Measurements from ENCODE around the gene IL34. TPM values are rescaled to one million over a fixed set of nuclear protein-coding genes. Genes with fewer than 3 reads are reported as not detected.

Gene IL34
- polyA plus RNA-seq, 2 of the 4 experiments (the other 2 are of a cell fraction), result 0.25 to 0.40 TPM

- TF ChIP-seq NR3C1 (IDR thresholded peaks at IDR 0.05) (no peak), CEBPB (IDR thresholded peaks at IDR 0.05) (no peak)
- Histone ChIP-seq H3K27ac (peak overlapping the region; percentile 51 to 92; a peak in 4 of 6 replicates), H3K9me3 (no peaks in the 10 kb centered on the region), H3K4me3 (no peak overlapping the region), H3K4me1 (peaks cover 71% of the 10 kb centered on the region), H3K4me2 (no peak overlapping the region)
- 85% methylated on average over 5 of the region's 8 CpGs for WGBS (ENCODE audit: missing lambda C conversion rate)
- ChIA-PET POLR2A (no interaction called here), CTCF (interaction anchor here (1.9 to 6.8 kb wide), 2 partner anchors 10 to 65 kb away, joined by 6 to 38 read pairs; no protein-coding TSS in a partner anchor)
- no peak for DNase-seq (ENCODE audit: low read depth in 1 of 2, low spot score in 1 of 2)
- ATAC-seq, result no peak
- no peak for FAIRE-seq
Measured at GRCh38 chr16:70705056-70705455, 58.7 kb downstream of the IL34 start.

DNA sequence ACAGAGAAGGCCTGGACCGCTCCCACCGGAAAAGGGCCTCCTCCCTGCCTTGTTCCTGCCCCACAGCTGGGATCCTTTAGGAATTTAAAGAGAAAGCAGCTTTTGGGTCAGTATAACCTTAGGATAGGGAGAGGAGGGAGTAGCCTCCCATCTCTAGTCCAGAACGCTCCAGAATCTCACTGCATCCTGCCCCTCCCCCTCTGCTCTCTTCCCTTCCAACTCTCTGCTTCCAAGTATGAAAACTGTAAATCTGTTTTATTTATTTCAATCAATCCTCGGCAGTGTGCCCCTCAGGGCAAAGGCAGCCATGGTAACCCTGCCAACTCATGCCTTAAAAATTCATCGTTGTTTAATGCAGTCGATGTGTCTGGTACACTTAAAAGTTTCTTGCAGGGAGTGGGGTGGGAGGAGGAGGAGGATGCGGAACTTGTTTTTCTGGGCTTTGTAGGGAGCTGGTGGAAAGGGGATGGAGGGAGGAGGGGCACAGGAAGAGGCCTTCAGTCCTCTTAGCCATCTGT, 60.6 kb downstream of the IL34 start:
- ChIA-PET POLR2A (interaction anchor here (0.6 kb wide), 1 partner anchor 62 kb away, joined by 5 read pairs; no protein-coding TSS in a partner anchor), CTCF (interaction anchor here (0.6 to 6.8 kb wide), 6 partner anchors 8 to 795 kb away, joined by 3 to 38 read pairs (median 3); no protein-coding TSS in a partner anchor)
- no peaks in the 10 kb centered on the region for H3K9me3 ChIP-seq
- peak overlapping the region; percentile 44 for H3K4me2 ChIP-seq
- H3K4me3 ChIP-seq, result no peak overlapping the region
- H3K4me1 ChIP-seq, result peaks cover 71% of the 10 kb centered on the region
- TF ChIP-seq, protein P1, sequence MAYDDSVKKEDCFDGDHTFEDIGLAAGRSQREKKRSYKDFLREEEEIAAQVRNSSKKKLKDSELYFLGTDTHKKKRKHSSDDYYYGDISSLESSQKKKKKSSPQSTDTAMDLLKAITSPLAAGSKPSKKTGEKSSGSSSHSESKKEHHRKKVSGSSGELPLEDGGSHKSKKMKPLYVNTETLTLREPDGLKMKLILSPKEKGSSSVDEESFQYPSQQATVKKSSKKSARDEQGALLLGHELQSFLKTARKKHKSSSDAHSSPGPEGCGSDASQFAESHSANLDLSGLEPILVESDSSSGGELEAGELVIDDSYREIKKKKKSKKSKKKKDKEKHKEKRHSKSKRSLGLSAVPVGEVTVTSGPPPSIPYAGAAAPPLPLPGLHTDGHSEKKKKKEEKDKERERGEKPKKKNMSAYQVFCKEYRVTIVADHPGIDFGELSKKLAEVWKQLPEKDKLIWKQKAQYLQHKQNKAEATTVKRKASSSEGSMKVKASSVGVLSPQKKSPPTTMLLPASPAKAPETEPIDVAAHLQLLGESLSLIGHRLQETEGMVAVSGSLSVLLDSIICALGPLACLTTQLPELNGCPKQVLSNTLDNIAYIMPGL (CRISPR knock-in tag; IDR thresholded peaks at IDR 0.05; ENCODE audit: borderline replicate concordance), result no peak
- TF ChIP-seq ZFP36 (IDR thresholded peaks at IDR 0.05; ENCODE audit: borderline replicate concordance, partially characterized antibody), result no peak
- no peak for TF ChIP-seq EHF (CRISPR knock-in tag; IDR thresholded peaks at IDR 0.05)
- TF ChIP-seq CEBPB (IDR thresholded peaks at IDR 0.05), result peak in 1 of 2 experiments; percentile 28; a peak in 1 of 4 replicates
- 0 out of 3 replicates have a peak, but pooled peaks have one; percentile 14 for TF ChIP-seq SMC3 (IDR thresholded peaks at IDR 0.05)
- TF ChIP-seq EP300 (IDR thresholded peaks at IDR 0.05), result no peak
- TF ChIP-seq HES2 (IDR thresholded peaks at IDR 0.05), result no peak
- no peak; a peak in 2 of 5 replicates for TF ChIP-seq JUN (IDR thresholded peaks at IDR 0.05)
- no peak for TF ChIP-seq SREBF2 (IDR thresholded peaks at IDR 0.05)
- no peak for TF ChIP-seq FOSL2 (IDR thresholded peaks at IDR 0.05)
- TF ChIP-seq FOSL2 (CRISPR knock-in tag; IDR thresholded peaks at IDR 0.05), result peak; percentile 73
- no peak for TF ChIP-seq FOXS1 (CRISPR knock-in tag; IDR thresholded peaks at IDR 0.05)
- TF ChIP-seq, protein P2, sequence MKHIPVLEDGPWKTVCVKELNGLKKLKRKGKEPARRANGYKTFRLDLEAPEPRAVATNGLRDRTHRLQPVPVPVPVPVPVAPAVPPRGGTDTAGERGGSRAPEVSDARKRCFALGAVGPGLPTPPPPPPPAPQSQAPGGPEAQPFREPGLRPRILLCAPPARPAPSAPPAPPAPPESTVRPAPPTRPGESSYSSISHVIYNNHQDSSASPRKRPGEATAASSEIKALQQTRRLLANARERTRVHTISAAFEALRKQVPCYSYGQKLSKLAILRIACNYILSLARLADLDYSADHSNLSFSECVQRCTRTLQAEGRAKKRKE (CRISPR knock-in tag; IDR thresholded peaks at IDR 0.05; ENCODE audit: low read depth), result no peak
- TF ChIP-seq PBX3 (IDR thresholded peaks at IDR 0.05), result 0 out of 2 replicates have a peak, but pooled peaks have one; percentile 21
- no peak for TF ChIP-seq CHD4 (IDR thresholded peaks at IDR 0.05; ENCODE audit: borderline replicate concordance)
- TF ChIP-seq PHF8 (IDR thresholded peaks at IDR 0.05; ENCODE audit: borderline replicate concordance, low read depth), result no peak
- no peak for TF ChIP-seq ZNF302 (CRISPR knock-in tag; IDR thresholded peaks at IDR 0.05)
- TF ChIP-seq, protein P3, sequence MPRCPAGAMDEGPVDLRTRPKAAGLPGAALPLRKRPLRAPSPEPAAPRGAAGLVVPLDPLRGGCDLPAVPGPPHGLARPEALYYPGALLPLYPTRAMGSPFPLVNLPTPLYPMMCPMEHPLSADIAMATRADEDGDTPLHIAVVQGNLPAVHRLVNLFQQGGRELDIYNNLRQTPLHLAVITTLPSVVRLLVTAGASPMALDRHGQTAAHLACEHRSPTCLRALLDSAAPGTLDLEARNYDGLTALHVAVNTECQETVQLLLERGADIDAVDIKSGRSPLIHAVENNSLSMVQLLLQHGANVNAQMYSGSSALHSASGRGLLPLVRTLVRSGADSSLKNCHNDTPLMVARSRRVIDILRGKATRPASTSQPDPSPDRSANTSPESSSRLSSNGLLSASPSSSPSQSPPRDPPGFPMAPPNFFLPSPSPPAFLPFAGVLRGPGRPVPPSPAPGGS (IDR thresholded peaks at IDR 0.05), result no peak
- no peak for TF ChIP-seq GATA3 (IDR thresholded peaks at IDR 0.05; ENCODE audit: borderline replicate concordance)
- TF ChIP-seq NFE2L2 (conservative IDR thresholded peaks at IDR 0.05; ENCODE audit: low read length), result no peak
- TF ChIP-seq JUNB (IDR thresholded peaks at IDR 0.05), result no peak
- no peak for TF ChIP-seq USF2 (IDR thresholded peaks at IDR 0.05)
- TF ChIP-seq HOXA7 (CRISPR knock-in tag; IDR thresholded peaks at IDR 0.05), result no peak
- TF ChIP-seq, protein P4, sequence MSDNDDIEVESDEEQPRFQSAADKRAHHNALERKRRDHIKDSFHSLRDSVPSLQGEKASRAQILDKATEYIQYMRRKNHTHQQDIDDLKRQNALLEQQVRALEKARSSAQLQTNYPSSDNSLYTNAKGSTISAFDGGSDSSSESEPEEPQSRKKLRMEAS (IDR thresholded peaks at IDR 0.05), result peak; percentile 61
- TF ChIP-seq EHMT2 (IDR thresholded peaks at IDR 0.05; ENCODE audit: low read depth), result no peak
- TF ChIP-seq RNF2 (IDR thresholded peaks at IDR 0.05; ENCODE audit: borderline replicate concordance, low read depth), result no peak
- FAIRE-seq (peak; percentile 81), DNase-seq (ENCODE audit: low read depth in 1 of 2, low spot score in 1 of 2) (peak; percentile 74 to 81), ATAC-seq (peak; percentile 42 to 70)
- H3K27ac ChIP-seq, result peak overlapping the region; percentile 88 to 92
- 16% methylated on average over 7 of the region's 7 CpGs for WGBS (ENCODE audit: missing lambda C conversion rate)
